ENCODE data around the gene CPZ. TPM values are rescaled to one million over a fixed set of nuclear protein-coding genes. Genes with fewer than 3 reads are reported as not detected.

The CPZ gene
- total RNA-seq, 1 experiment from 2014 or later, result 37.3 TPM

DNA sequence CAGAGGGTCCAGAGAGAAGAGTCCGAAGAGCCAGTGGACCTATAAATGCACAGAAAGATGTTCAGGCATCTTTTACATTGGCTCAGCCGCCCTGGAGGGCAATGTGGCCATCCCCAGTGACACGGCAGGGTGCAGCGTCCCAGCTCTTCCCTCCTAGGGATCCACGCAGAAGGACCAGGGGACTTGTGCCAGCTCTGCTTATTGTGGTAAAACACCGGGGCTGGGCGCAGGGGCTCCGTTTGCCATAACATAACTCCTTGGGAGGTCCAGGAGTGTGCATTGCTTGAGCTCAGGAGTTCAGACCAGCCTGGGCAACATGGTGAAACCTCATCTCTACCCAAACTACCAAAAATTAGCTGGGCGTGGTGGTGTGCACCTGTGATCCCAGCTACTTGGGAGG, 70.2 kb downstream of the CPZ start:
- H3K23ac ChIP-seq (ENCODE audit: insufficient read length, low read depth, low read length), result no peak overlapping the region
- no peaks in the 10 kb centered on the region for H3K9me3 ChIP-seq (ENCODE audit: control insufficient read depth, low read depth, low read length)
- no peak overlapping the region for H2BK20ac ChIP-seq (ENCODE audit: low read depth, low read length, poor library complexity, severe bottlenecking)
- no peak overlapping the region for H2BK12ac ChIP-seq (ENCODE audit: insufficient read length, low read depth, low read length)
- no peak overlapping the region for H3K56ac ChIP-seq (ENCODE audit: insufficient read length, low read depth, low read length)
- no peak overlapping the region for H3K27ac Mint-ChIP-seq
- H3K4ac ChIP-seq (ENCODE audit: low read depth, low read length), result no peak overlapping the region
- no peak overlapping the region for H2BK15ac ChIP-seq (ENCODE audit: low read depth, low read length)
- H3K14ac ChIP-seq (ENCODE audit: insufficient read depth, low read length), result no peak overlapping the region; the same call in 1 of the 2 replicates
- WGBS (ENCODE audit: extremely low coverage, insufficient read length, low lambda C conversion rate), result no CpG with 5 or more reads among the region's 9 CpGs
- no peak overlapping the region for H3K27ac ChIP-seq (ENCODE audit: insufficient read length, low read depth, low read length)
- no peak overlapping the region for H3K4me2 ChIP-seq (ENCODE audit: insufficient read depth, insufficient read length, low read length)
- H3K4me3 Mint-ChIP-seq, result no peak overlapping the region
- H2AK5ac ChIP-seq (ENCODE audit: insufficient read length, low read length), result no peak overlapping the region
- H4K8ac ChIP-seq (replicated peaks; ENCODE audit: insufficient read length, low read depth, low read length), result no peak overlapping the region
- peaks cover 0 to 2% of the 10 kb centered on the region in 2 experiments; a peak in 2 of 5 replicates for H3K9me3 Mint-ChIP-seq
- TF ChIP-seq, protein P1, sequence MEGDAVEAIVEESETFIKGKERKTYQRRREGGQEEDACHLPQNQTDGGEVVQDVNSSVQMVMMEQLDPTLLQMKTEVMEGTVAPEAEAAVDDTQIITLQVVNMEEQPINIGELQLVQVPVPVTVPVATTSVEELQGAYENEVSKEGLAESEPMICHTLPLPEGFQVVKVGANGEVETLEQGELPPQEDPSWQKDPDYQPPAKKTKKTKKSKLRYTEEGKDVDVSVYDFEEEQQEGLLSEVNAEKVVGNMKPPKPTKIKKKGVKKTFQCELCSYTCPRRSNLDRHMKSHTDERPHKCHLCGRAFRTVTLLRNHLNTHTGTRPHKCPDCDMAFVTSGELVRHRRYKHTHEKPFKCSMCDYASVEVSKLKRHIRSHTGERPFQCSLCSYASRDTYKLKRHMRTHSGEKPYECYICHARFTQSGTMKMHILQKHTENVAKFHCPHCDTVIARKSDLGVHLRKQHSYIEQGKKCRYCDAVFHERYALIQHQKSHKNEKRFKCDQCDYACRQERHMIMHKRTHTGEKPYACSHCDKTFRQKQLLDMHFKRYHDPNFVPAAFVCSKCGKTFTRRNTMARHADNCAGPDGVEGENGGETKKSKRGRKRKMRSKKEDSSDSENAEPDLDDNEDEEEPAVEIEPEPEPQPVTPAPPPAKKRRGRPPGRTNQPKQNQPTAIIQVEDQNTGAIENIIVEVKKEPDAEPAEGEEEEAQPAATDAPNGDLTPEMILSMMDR (conservative IDR thresholded peaks at IDR 0.05), result no peak
- peaks cover 10 to 16% of the 10 kb centered on the region in 2 experiments for H3K4me1 Mint-ChIP-seq
- H4K5ac ChIP-seq (ENCODE audit: insufficient read length, low read depth, low read length), result no peak overlapping the region
- no peak overlapping the region for H2AFZ ChIP-seq (ENCODE audit: low read length)
- no peak for DNase-seq
- peaks cover 7% of the 10 kb centered on the region; the same call in 1 of the 2 replicates for H3K4me1 ChIP-seq (ENCODE audit: insufficient read depth, low read length)
- H3K27me3 ChIP-seq (ENCODE audit: insufficient read depth, low read length), result no peaks in the 10 kb centered on the region; the same call in 1 of the 2 replicates
- H3K79me1 ChIP-seq (ENCODE audit: insufficient read depth, low read depth, low read length, poor library complexity, severe bottlenecking), result no peaks in the 10 kb centered on the region
- H3K9ac ChIP-seq (ENCODE audit: extremely low read depth, insufficient read length, low read length), result no peak overlapping the region
- no peak overlapping the region for H4K91ac ChIP-seq (ENCODE audit: insufficient read length, low read depth, low read length)
- H3K36me3 Mint-ChIP-seq (ENCODE audit: insufficient read depth in 1 of 3, low read depth in 3 of 3), result no peaks in the 10 kb centered on the region
- no peaks in the 10 kb centered on the region for H3K23me2 ChIP-seq (ENCODE audit: insufficient read length, low read depth, low read length, poor library complexity, severe bottlenecking)
- no peak overlapping the region for H2BK5ac ChIP-seq (ENCODE audit: insufficient read length, low read length)
- H3K27me3 Mint-ChIP-seq (ENCODE audit: low read depth), result peaks cover 56% of the 10 kb centered on the region
- H4K20me1 ChIP-seq (ENCODE audit: control insufficient read depth, insufficient read depth, insufficient read length), result no peaks in the 10 kb centered on the region
- H2BK120ac ChIP-seq (ENCODE audit: low read depth, low read length, poor library complexity, severe bottlenecking), result no peak overlapping the region
- no peak overlapping the region for H3T11ph ChIP-seq (ENCODE audit: low read length)
- H3K18ac ChIP-seq (ENCODE audit: insufficient read length, low read depth, low read length), result no peak overlapping the region
- no peaks in the 10 kb centered on the region for H3K79me2 ChIP-seq (ENCODE audit: insufficient read depth, low read length)
